ENCODE data around the gene EIF1AD. TPM values are rescaled to one million over a fixed set of nuclear protein-coding genes. Genes with fewer than 3 reads are reported as not detected.

EIF1AD gene
- polyA plus RNA-seq, 4 donors: 14.8 to 34.9 (median 19.8) TPM

DNA sequence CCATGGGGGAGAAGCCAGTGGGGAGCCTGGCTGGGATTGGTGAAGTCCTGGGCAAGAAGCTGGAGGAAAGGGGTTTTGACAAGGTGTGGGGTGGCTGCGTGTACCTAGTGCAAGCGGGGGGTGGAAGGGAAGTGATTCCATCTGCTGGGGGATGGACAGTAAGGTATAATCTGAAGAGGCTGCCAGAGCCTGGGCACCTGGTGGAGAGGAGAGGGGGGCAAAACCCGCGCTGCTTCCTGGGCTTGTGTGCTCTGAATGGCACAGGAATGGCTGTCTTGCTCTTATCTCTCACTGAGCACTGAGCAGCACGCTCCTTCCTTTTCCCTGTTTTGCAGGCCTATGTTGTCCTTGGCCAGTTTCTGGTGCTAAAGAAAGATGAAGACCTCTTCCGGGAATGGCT lies 1.3 kb upstream of the EIF1AD start:
- peak overlapping the region in 2 of 3 donors; percentile 61 to 85 for H3K4me3 ChIP-seq (ENCODE audit: low read depth in 1 of 3, low read length in 3 of 3)
- peaks cover 0 to 7% (median 2%) of the 10 kb centered on the region in 3 donors for H3K4me1 ChIP-seq (ENCODE audit: control insufficient read depth in 3 of 3, insufficient read depth in 2 of 3, low read depth in 1 of 3, low read length in 2 of 3)
- peaks cover 0 to 5% (median 0%) of the 10 kb centered on the region in 3 donors for H3K27me3 ChIP-seq (ENCODE audit: control insufficient read depth in 3 of 3, insufficient read depth in 3 of 3, low read length in 3 of 3)
- H3K36me3 ChIP-seq (ENCODE audit: control insufficient read depth in 3 of 3, insufficient read depth in 2 of 3, low read depth in 1 of 3, low read length in 3 of 3): peaks cover 11 to 56% (median 12%) of the 10 kb centered on the region in 3 donors
- 40 to 79% (median 45%) methylated on average over 6 of the region's 6 CpGs for WGBS, 3 donors
- peak overlapping the region in 1 of 3 donors; percentile 97 for H3K27ac ChIP-seq (ENCODE audit: low read depth in 1 of 3, low read length in 2 of 3)
- DNase-seq (no peak), FAIRE-seq (no peak)
- H3K9me3 ChIP-seq (ENCODE audit: control insufficient read depth in 2 of 2, insufficient read depth in 1 of 2, low read depth in 1 of 2, low read length in 1 of 2): no peaks in the 10 kb centered on the region

DNA sequence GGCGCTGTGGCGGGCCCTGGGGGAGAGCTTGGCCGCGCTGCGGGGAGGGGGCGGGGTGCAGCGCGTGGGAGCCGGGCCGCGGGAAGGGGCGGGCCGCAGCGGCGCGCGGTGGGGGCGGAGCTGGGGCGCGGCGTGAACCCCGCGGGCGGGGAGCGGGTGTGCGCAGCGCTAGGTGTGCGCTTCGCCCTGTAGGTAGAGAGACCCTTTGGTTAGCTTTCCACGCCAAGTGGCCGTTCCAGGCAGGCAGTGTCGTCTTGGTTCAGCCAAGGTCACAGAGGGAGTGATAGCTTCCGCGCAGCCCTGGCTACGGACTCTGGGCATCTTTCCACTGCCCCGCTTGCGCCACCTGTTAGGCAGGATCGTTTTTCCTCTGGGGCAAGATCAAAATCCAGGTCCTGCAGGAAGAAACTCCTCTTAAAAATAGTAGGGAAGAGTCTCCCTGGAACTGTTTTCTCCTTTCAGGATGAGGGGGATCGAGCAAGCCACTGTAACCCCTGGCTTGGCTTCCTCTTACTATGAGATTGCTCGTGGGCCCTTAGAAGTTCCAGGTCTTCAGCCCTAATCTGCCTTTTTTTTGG lies 780 bp upstream of the EIF1AD start:
- FAIRE-seq: no peak

DNA sequence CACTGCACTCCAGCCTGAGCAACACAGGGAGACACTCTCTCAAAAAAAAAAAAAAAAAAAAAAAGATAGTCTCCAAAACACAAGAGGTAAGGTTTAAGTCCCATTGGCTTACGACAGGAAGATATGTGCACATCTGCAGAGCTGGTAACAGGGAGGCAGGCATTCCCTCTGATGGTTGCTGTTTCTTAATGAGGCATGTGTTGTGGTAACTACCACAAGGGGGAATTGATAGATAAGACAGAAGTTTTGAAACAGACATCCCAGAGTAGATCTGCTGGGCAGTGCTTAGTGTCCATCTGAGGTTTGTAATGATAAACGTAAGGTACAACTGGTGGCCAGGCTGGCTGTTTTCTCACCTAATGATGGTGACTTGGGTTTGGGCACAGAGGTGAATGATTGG lies 4.7 kb downstream of the EIF1AD start:
- WGBS, 3 donors: 87 to 92% (median 90%) methylated on average over 2 of the region's 2 CpGs

More for the DNA sequence above, 780 bp upstream of the EIF1AD start:
- peak overlapping the region; percentile 61 to 85 (median 80) for H3K4me3 ChIP-seq (ENCODE audit: low read depth in 1 of 3, low read length in 3 of 3)
- peaks cover 16 to 61% (median 17%) of the 10 kb centered on the region in 3 donors for H3K36me3 ChIP-seq (ENCODE audit: control insufficient read depth in 3 of 3, insufficient read depth in 2 of 3, low read depth in 1 of 3, low read length in 3 of 3)
- H3K27ac ChIP-seq (ENCODE audit: low read depth in 1 of 3, low read length in 2 of 3): peak overlapping the region; percentile 85 to 98 (median 97)
- no peaks in the 10 kb centered on the region for H3K9me3 ChIP-seq (ENCODE audit: control insufficient read depth in 2 of 2, insufficient read depth in 1 of 2, low read depth in 1 of 2, low read length in 1 of 2)
- 0% methylated on average over 15 to 40 of the region's 40 CpGs for WGBS, 3 donors
- no peak for DNase-seq
- peaks cover 0 to 7% (median 2%) of the 10 kb centered on the region in 3 donors for H3K4me1 ChIP-seq (ENCODE audit: control insufficient read depth in 3 of 3, insufficient read depth in 2 of 3, low read depth in 1 of 3, low read length in 2 of 3)
- no peaks in the 10 kb centered on the region for H3K27me3 ChIP-seq (ENCODE audit: control insufficient read depth in 3 of 3, insufficient read depth in 3 of 3, low read length in 3 of 3)

DNA sequence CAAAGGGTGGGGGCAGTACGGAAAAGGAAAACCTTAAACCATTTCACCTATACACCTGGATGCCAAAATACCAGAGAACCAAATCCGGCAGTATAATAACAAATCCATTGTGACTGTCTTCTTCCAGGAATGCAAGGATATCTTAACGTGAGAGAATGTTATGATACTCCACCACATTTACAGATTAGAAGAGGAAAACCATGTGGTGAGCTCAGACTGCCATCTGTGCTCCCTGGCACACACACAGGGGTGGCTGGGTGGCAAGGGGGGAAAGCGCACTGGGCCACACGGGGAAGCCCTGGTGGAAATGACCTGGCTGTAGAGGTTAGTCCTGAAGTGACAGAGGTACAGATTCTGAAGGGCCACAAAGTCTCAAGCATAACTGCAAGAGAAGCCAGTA lies 9.9 kb downstream of the EIF1AD start:
- Histone ChIP-seq H3K36me3 (ENCODE audit: control insufficient read depth in 3 of 3, insufficient read depth in 2 of 3, low read depth in 1 of 3, low read length in 3 of 3) (peaks cover 0 to 16% (median 0%) of the 10 kb centered on the region in 3 donors), H3K4me1 (ENCODE audit: control insufficient read depth in 3 of 3, insufficient read depth in 2 of 3, low read depth in 1 of 3, low read length in 2 of 3) (no peaks in the 10 kb centered on the region), H3K27me3 (ENCODE audit: control insufficient read depth in 3 of 3, insufficient read depth in 3 of 3, low read length in 3 of 3) (no peaks in the 10 kb centered on the region), H3K4me3 (ENCODE audit: low read depth in 1 of 3, low read length in 3 of 3) (no peak overlapping the region), H3K9me3 (ENCODE audit: control insufficient read depth in 2 of 2, insufficient read depth in 1 of 2, low read depth in 1 of 2, low read length in 1 of 2) (no peaks in the 10 kb centered on the region), H3K27ac (ENCODE audit: low read depth in 1 of 3, low read length in 2 of 3) (no peak overlapping the region)
- FAIRE-seq: no peak
- 83 to 85% (median 84%) methylated on average over 5 of the region's 5 CpGs for WGBS, 3 donors
- no peak for DNase-seq

More for the DNA sequence above, 4.7 kb downstream of the EIF1AD start:
- DNase-seq: no peak
- peaks cover 19 to 38% (median 21%) of the 10 kb centered on the region in 3 donors for H3K36me3 ChIP-seq (ENCODE audit: control insufficient read depth in 3 of 3, insufficient read depth in 2 of 3, low read depth in 1 of 3, low read length in 3 of 3)
- H3K4me3 ChIP-seq (ENCODE audit: low read depth in 1 of 3, low read length in 3 of 3): no peak overlapping the region
- no peaks in the 10 kb centered on the region for H3K27me3 ChIP-seq (ENCODE audit: control insufficient read depth in 3 of 3, insufficient read depth in 3 of 3, low read length in 3 of 3)
- FAIRE-seq: no peak
- H3K9me3 ChIP-seq (ENCODE audit: control insufficient read depth in 2 of 2, insufficient read depth in 1 of 2, low read depth in 1 of 2, low read length in 1 of 2): no peaks in the 10 kb centered on the region
- H3K4me1 ChIP-seq (ENCODE audit: control insufficient read depth in 3 of 3, insufficient read depth in 2 of 3, low read depth in 1 of 3, low read length in 2 of 3): no peaks in the 10 kb centered on the region
- H3K27ac ChIP-seq (ENCODE audit: low read depth in 1 of 3, low read length in 2 of 3): no peak overlapping the region

DNA sequence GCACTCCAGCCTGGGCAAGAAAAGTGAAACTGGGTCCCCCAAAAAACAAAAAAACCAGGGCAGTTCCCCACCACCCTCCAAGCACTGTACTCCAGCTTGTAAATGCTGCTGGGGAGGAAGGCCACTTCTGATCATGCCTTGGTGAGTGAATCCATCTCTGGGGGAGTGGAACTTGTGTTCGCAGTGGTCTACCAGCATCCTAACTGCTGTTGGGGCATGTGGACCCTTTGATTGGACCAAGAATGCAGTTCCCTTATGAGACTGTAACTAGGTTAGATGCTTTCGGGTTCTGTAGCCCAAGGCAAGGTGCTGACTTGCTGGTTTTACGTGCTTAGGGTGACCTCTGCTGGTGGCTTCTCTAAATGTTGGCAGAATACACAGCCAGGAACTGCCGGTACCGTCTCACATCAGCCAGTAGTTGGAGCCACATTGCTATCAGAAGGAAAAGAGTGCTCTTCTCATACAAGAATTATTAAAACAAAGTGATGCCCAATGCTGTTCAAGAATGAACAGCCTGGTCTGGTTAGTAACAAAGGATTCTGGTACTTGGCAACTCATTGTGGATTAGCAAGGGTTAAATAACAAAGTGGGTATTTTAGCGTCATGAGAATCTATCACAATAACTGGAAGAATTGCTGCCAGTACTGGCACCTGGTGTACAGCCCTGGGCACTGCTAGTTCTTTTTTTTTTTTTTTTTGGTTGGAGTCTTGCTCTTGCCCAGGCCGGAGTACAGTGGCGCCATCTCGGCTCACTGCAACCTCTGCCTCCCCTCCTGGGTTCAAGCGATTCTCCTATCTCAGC lies 13.0 kb downstream of the EIF1AD start:
- no peaks in the 10 kb centered on the region for H3K4me1 ChIP-seq (ENCODE audit: control insufficient read depth in 3 of 3, insufficient read depth in 2 of 3, low read depth in 1 of 3, low read length in 2 of 3)
- FAIRE-seq: no peak
- peak; percentile 96 to 97 for DNase-seq
- H3K4me3 ChIP-seq (ENCODE audit: low read depth in 1 of 3, low read length in 3 of 3): no peak overlapping the region
- H3K27ac ChIP-seq (ENCODE audit: low read depth in 1 of 3, low read length in 2 of 3): no peak overlapping the region
- H3K9me3 ChIP-seq (ENCODE audit: control insufficient read depth in 2 of 2, insufficient read depth in 1 of 2, low read depth in 1 of 2, low read length in 1 of 2): no peaks in the 10 kb centered on the region
- 13 to 24% (median 15%) methylated on average over 10 of the region's 10 CpGs for WGBS, 3 donors
- H3K27me3 ChIP-seq (ENCODE audit: control insufficient read depth in 3 of 3, insufficient read depth in 3 of 3, low read length in 3 of 3): no peaks in the 10 kb centered on the region
- peaks cover 0 to 5% (median 0%) of the 10 kb centered on the region in 3 donors for H3K36me3 ChIP-seq (ENCODE audit: control insufficient read depth in 3 of 3, insufficient read depth in 2 of 3, low read depth in 1 of 3, low read length in 3 of 3)

DNA sequence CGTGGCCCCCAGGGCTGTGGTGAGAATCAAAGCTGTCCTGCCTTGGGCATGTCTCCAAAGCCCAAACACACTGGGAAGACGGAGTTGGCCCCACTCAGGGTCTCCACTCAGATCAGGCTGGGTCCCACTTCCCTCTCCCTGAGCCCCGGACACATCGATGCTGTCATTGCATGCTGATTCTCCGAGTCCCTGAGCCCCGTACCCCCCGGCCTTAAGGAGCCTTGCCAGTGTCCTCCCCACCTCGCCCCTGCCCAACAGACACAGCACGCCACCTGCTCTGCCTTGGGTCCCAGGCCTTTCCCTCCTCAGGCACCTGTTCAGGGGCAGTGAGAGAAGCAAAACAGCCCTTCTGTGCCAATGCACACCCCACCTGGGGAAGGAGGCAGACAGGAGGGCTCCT lies 14.6 kb downstream of the EIF1AD start:
- no peak overlapping the region for H3K4me3 ChIP-seq (ENCODE audit: low read depth in 1 of 3, low read length in 3 of 3)
- no peaks in the 10 kb centered on the region for H3K27me3 ChIP-seq (ENCODE audit: control insufficient read depth in 3 of 3, insufficient read depth in 3 of 3, low read length in 3 of 3)
- H3K9me3 ChIP-seq (ENCODE audit: control insufficient read depth in 2 of 2, insufficient read depth in 1 of 2, low read depth in 1 of 2, low read length in 1 of 2): no peaks in the 10 kb centered on the region
- no peaks in the 10 kb centered on the region for H3K4me1 ChIP-seq (ENCODE audit: control insufficient read depth in 3 of 3, insufficient read depth in 2 of 3, low read depth in 1 of 3, low read length in 2 of 3)
- 76 to 84% (median 79%) methylated on average over 9 of the region's 9 CpGs for WGBS, 3 donors
- no peak overlapping the region for H3K27ac ChIP-seq (ENCODE audit: low read depth in 1 of 3, low read length in 2 of 3)
- DNase-seq (no peak), FAIRE-seq (no peak)
- H3K36me3 ChIP-seq (ENCODE audit: control insufficient read depth in 3 of 3, insufficient read depth in 2 of 3, low read depth in 1 of 3, low read length in 3 of 3): peaks cover 0 to 5% (median 0%) of the 10 kb centered on the region in 3 donors

DNA sequence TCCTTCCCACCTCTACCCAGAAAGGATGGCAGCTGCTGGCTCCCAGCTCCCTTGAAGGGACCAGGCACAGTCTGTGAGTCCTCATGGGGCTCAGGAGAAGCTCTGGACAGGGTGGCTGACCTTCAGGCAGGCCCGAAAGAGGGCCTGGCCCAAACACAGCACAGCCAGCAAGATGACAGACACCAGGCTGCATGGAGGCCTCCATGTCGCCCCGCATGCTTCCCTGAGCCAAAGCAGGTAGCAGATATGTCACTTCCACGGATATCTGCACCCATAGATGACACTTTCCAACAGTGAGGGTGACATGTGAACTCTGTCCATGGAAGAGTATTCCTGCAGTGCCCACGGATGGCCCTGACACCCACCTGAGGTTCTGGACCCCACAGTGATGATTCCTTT lies 18.4 kb downstream of the EIF1AD start:
- Histone ChIP-seq H3K27ac (ENCODE audit: low read depth in 1 of 3, low read length in 2 of 3) (no peak overlapping the region), H3K36me3 (ENCODE audit: control insufficient read depth in 3 of 3, insufficient read depth in 2 of 3, low read depth in 1 of 3, low read length in 3 of 3) (peaks cover 7 to 15% (median 11%) of the 10 kb centered on the region in 3 donors), H3K4me3 (ENCODE audit: low read depth in 1 of 3, low read length in 3 of 3) (no peak overlapping the region), H3K27me3 (ENCODE audit: control insufficient read depth in 3 of 3, insufficient read depth in 3 of 3, low read length in 3 of 3) (no peaks in the 10 kb centered on the region), H3K4me1 (ENCODE audit: control insufficient read depth in 3 of 3, insufficient read depth in 2 of 3, low read depth in 1 of 3, low read length in 2 of 3) (no peaks in the 10 kb centered on the region), H3K9me3 (ENCODE audit: control insufficient read depth in 2 of 2, insufficient read depth in 1 of 2, low read depth in 1 of 2, low read length in 1 of 2) (no peaks in the 10 kb centered on the region)
- no peak for DNase-seq
- WGBS, 3 donors: 76 to 86% (median 79%) methylated on average over 5 of the region's 5 CpGs
- FAIRE-seq: no peak

DNA sequence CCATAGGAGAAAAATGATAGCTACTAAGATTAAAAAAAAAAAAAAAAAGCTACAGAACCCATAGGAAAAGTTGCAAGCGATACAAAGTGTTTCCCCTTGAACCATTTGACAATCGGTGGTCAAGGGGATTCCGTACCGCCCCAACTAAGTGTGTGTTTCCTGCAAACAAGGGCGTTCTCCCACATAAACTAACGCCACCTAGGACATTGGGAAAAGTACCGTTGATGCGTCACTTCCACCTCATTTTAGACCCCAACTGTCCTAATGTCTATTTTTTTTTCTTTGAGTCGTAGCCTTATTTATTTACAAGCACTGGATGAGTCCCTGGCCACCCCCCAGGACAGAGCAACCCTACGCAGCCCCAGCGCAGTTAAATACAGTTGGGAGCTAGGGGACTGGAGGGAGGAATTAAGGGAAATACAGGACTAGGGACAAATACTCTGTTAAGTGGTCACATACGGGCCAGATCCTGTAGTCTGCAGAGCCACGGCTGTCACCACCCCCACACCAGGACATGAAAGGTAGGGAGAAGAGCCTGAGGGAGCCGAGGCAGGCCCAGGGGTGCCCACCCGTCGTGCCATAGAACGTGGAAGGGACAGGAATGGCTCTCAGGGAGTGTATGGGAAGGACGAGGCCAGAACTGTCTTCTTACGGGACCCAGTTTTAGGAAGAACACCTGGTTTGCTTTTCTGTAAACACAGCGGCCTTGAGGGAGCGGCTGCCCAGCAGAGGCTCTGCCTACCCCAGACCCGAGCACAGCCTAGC lies 19.0 kb downstream of the EIF1AD start:
- Histone ChIP-seq H3K9me3 (ENCODE audit: control insufficient read depth in 2 of 2, insufficient read depth in 1 of 2, low read depth in 1 of 2, low read length in 1 of 2) (no peaks in the 10 kb centered on the region), H3K4me3 (ENCODE audit: low read depth in 1 of 3, low read length in 3 of 3) (no peak overlapping the region), H3K4me1 (ENCODE audit: control insufficient read depth in 3 of 3, insufficient read depth in 2 of 3, low read depth in 1 of 3, low read length in 2 of 3) (no peaks in the 10 kb centered on the region), H3K36me3 (ENCODE audit: control insufficient read depth in 3 of 3, insufficient read depth in 2 of 3, low read depth in 1 of 3, low read length in 3 of 3) (peaks cover 12 to 21% (median 13%) of the 10 kb centered on the region in 3 donors), H3K27me3 (ENCODE audit: control insufficient read depth in 3 of 3, insufficient read depth in 3 of 3, low read length in 3 of 3) (no peaks in the 10 kb centered on the region), H3K27ac (ENCODE audit: low read depth in 1 of 3, low read length in 2 of 3) (peak overlapping the region in 1 of 3 donors; percentile 29)
- FAIRE-seq (no peak), DNase-seq (no peak)
- WGBS, 3 donors: 73 to 75% (median 73%) methylated on average over 20 to 22 of the region's 22 CpGs

All from small intestine (tissue), 7 donors.